NCI-H460 (cell line): ENCODE data around the gene GNB1L. TPM values are rescaled to one million over a fixed set of nuclear protein-coding genes. Genes with fewer than 3 reads are reported as not detected.
"Not testable (repeated sequence)": the region's sequence is repeated elsewhere in the genome, so short reads cannot be mapped to it uniquely, and the experiment has no call there.

ENCODE experiments used
- DNase-seq: peaks from one replicate; pipeline ENCODE4 v3.0.0-alpha.2; 2016; ENCODE audit warnings: low read depth; ENCODE audit errors: extremely low read depth
- total RNA-seq: library from RNA; depleted of rRNA; stranded (reverse); fragments of >200 nt; shearing (Covaris generic); gene quantifications from 2 replicates; pipeline ENCODE4 v1.2.3, GENCODE V29; 2014

GNB1L gene
- total RNA-seq, 1 experiment from 2014 or later: 9.6 TPM

GRCh38 chr22:19846620-19847344, 7.9 kb downstream of the GNB1L start:
- no peak for DNase-seq

GRCh38 chr22:19845054-19845722, 9.5 kb downstream of the GNB1L start:
- no peak for DNase-seq

- DNase-seq: no peak
These were observed 10.2 kb downstream of the GNB1L start for GRCh38 chr22:19844377-19845053.

GRCh38 chr22:19843857-19844376, 10.8 kb downstream of the GNB1L start:
- no peak for DNase-seq

- DNase-seq: no peak
These were observed 11.4 kb downstream of the GNB1L start for GRCh38 chr22:19843107-19843856.

- no peak for DNase-seq
These were observed 12.1 kb downstream of the GNB1L start for GRCh38 chr22:19842393-19843106.

GRCh38 chr22:19841641-19842392, 12.9 kb downstream of the GNB1L start:
- DNase-seq: no peak

GRCh38 chr22:19840955-19841640, 13.6 kb downstream of the GNB1L start:
- no peak for DNase-seq

GRCh38 chr22:19840059-19840458, 14.6 kb downstream of the GNB1L start:
- DNase-seq: no peak

- no peak for DNase-seq
These were observed 16.8 kb downstream of the GNB1L start for GRCh38 chr22:19837915-19838314.

GRCh38 chr22:19836512-19836911, 18.2 kb downstream of the GNB1L start:
- no peak for DNase-seq

GRCh38 chr22:19834599-19834998, 20.1 kb downstream of the GNB1L start:
- no peak for DNase-seq

GRCh38 chr22:19833327-19833726, 21.3 kb downstream of the GNB1L start:
- DNase-seq: not testable (repeated sequence)

GRCh38 chr22:19832476-19833108, 22.1 kb downstream of the GNB1L start:
- DNase-seq: no peak

- DNase-seq: not testable (repeated sequence)
These were observed 22.7 kb downstream of the GNB1L start for GRCh38 chr22:19831979-19832378.

GRCh38 chr22:19831016-19831415, 23.7 kb downstream of the GNB1L start:
- no peak for DNase-seq

- no peak for DNase-seq
These were observed 26.7 kb downstream of the GNB1L start for GRCh38 chr22:19828035-19828401.

GRCh38 chr22:19827341-19828034, 27.2 kb downstream of the GNB1L start:
- no peak for DNase-seq
